HG03159 (cell line): ENCODE results near the gene ARID5B.
"Not testable (repeated sequence)": the region's sequence is repeated elsewhere in the genome, so short reads cannot be mapped to it uniquely, and the experiment has no call there.

Source experiments
- ATAC-seq: cut with Tn5 transposase; IDR thresholded peaks from one replicate; pipeline ENCODE4 v1.9.1; 2021; ENCODE audit warnings: mild to moderate bottlenecking, moderate library complexity; ENCODE audit not compliant: unreplicated experiment

ARID5B gene

GRCh38 chr10:62028502-62028842, 127.0 kb downstream of the ARID5B start:
- ATAC-seq = not testable (repeated sequence)

- ATAC-seq = no peak
Measured at GRCh38 chr10:62029401-62029800, 127.9 kb downstream of the ARID5B start.

- no peak for ATAC-seq
Measured at GRCh38 chr10:62031507-62031906, 130.0 kb downstream of the ARID5B start.

- ATAC-seq = no peak
Measured at GRCh38 chr10:62033125-62033524, 131.6 kb downstream of the ARID5B start.

GRCh38 chr10:62034096-62034640, 132.7 kb downstream of the ARID5B start:
- ATAC-seq = no peak

GRCh38 chr10:62036186-62037081, 134.9 kb downstream of the ARID5B start:
- ATAC-seq = no peak

GRCh38 chr10:62037166-62037831, 135.8 kb downstream of the ARID5B start:
- no peak for ATAC-seq

GRCh38 chr10:62037890-62038608, 136.6 kb downstream of the ARID5B start:
- ATAC-seq = no peak

GRCh38 chr10:62038609-62039190, 137.2 kb downstream of the ARID5B start:
- ATAC-seq = peak; percentile 58

GRCh38 chr10:62039954-62040353, 138.5 kb downstream of the ARID5B start:
- ATAC-seq = no peak

- ATAC-seq = no peak
Measured at GRCh38 chr10:62040881-62041280, 139.4 kb downstream of the ARID5B start.

- no peak for ATAC-seq
Measured at GRCh38 chr10:62043421-62044021, 142.0 kb downstream of the ARID5B start.

- no peak for ATAC-seq
Measured at GRCh38 chr10:62044566-62044965, 143.1 kb downstream of the ARID5B start.

- peak; percentile 1 for ATAC-seq
Measured at GRCh38 chr10:62045765-62046521, 144.4 kb downstream of the ARID5B start.

GRCh38 chr10:62046522-62047227, 145.2 kb downstream of the ARID5B start:
- ATAC-seq = peak; percentile 54

GRCh38 chr10:62047228-62047892, 145.9 kb downstream of the ARID5B start:
- ATAC-seq = no peak

- ATAC-seq = no peak
Measured at GRCh38 chr10:62047960-62048383, 146.5 kb downstream of the ARID5B start.

GRCh38 chr10:62048470-62048869, 147.0 kb downstream of the ARID5B start:
- ATAC-seq = no peak
